NAMALWA (cell line): Measurements from ENCODE around the gene MTFR1L.
A peak's percentile ranks its signal among the peaks of the same experiment; 100 is the strongest.

ENCODE experiments used
- DNase-seq: peaks from one replicate; pipeline ENCODE4 v3.0.0-alpha.2; 2015; ENCODE audit warnings: low spot score

MTFR1L gene

GRCh38 chr1:25863486-25864262 is 43.9 kb downstream of the MTFR1L start:
- no peak for DNase-seq

- no peak for DNase-seq
Observed at GRCh38 chr1:25864434-25864833, 44.7 kb downstream of the MTFR1L start.

GRCh38 chr1:25866288-25866687 is 46.5 kb downstream of the MTFR1L start:
- DNase-seq = no peak

GRCh38 chr1:25867210-25867991 is 47.6 kb downstream of the MTFR1L start:
- no peak for DNase-seq

- peak; percentile 26 for DNase-seq
Observed at GRCh38 chr1:25869909-25870606, 50.3 kb downstream of the MTFR1L start.

GRCh38 chr1:25870614-25871013 is 50.9 kb downstream of the MTFR1L start:
- DNase-seq = no peak

GRCh38 chr1:25871086-25871703 is 51.4 kb downstream of the MTFR1L start:
- DNase-seq = no peak

- DNase-seq = no peak
Observed at GRCh38 chr1:25871704-25872494, 52.1 kb downstream of the MTFR1L start.

- DNase-seq = peak; percentile 30
Observed at GRCh38 chr1:25872713-25873112, 53.0 kb downstream of the MTFR1L start.

GRCh38 chr1:25873120-25873519 is 53.4 kb downstream of the MTFR1L start:
- DNase-seq = no peak

- DNase-seq = no peak
Observed at GRCh38 chr1:25874209-25874608, 54.5 kb downstream of the MTFR1L start.

GRCh38 chr1:25874635-25875153 is 54.9 kb downstream of the MTFR1L start:
- no peak for DNase-seq

- DNase-seq = no peak
Observed at GRCh38 chr1:25875154-25875855, 55.6 kb downstream of the MTFR1L start, which contains the start of gene PAQR7. TSS of gene PAQR7 (minus strand) at chr1:25875708. CDS start at chr1:25863839, 11,869 bp downstream.

GRCh38 chr1:25875856-25876692 is 56.3 kb downstream of the MTFR1L start:
- no peak for DNase-seq

- no peak for DNase-seq
Observed at GRCh38 chr1:25876693-25877077, 56.9 kb downstream of the MTFR1L start.

GRCh38 chr1:25877155-25877554 is 57.4 kb downstream of the MTFR1L start:
- no peak for DNase-seq

- no peak for DNase-seq
Observed at GRCh38 chr1:25878690-25879089, 58.9 kb downstream of the MTFR1L start.

- no peak for DNase-seq
Observed at GRCh38 chr1:25879675-25880074, 59.9 kb downstream of the MTFR1L start.

GRCh38 chr1:25880518-25880917 is 60.8 kb downstream of the MTFR1L start:
- no peak for DNase-seq

GRCh38 chr1:25881266-25881665 is 61.5 kb downstream of the MTFR1L start:
- no peak for DNase-seq
